Fibroblast of lung (primary cell): ENCODE data around the gene NCKAP5.

Source experiments
- CTCF ChIP-seq, 2 donors: IDR thresholded peaks in 1 of 2; conservative IDR thresholded peaks in 1 of 2; 1 replicate in 1 of 2; 2 replicates in 1 of 2; pipeline ENCODE4 v1.5.1; 2011 to 2012; ENCODE audit warnings: low read length in 2 of 2, control low read depth in 1 of 2, inconsistent platforms in 1 of 2, low read depth in 1 of 2, mild to moderate bottlenecking in 1 of 2
- EZH2 ChIP-seq: IDR thresholded peaks from 2 replicates; pipeline ENCODE4 v1.5.1; 2012; ENCODE audit warnings: low read length, control low read depth, mild to moderate bottlenecking; ENCODE audit errors: missing control alignments

GRCh38 chr2:133553251-133553650 lies 15.0 kb downstream of the NCKAP5 start:
- TF ChIP-seq CTCF (conservative IDR thresholded peaks at IDR 0.05 in 1 of 2, IDR thresholded peaks at IDR 0.05 in 1 of 2; ENCODE audit: low read depth in 1 of 2, low read length in 2 of 2) (no peak), EZH2 (no peak)
